GM21447 (cell line): Measurements from ENCODE around the gene DMD.

Experiments
- ATAC-seq: cut with Tn5 transposase; IDR thresholded peaks from one replicate; pipeline ENCODE4 v1.9.1; 2021; ENCODE audit not compliant: unreplicated experiment

Gene DMD

GRCh38 chrX:31166416-31166815 is 2044.9 kb downstream of the DMD start:
- ATAC-seq: no peak

- ATAC-seq: no peak
Measured at GRCh38 chrX:31165241-31166035, 2045.9 kb downstream of the DMD start.

GRCh38 chrX:31154946-31155345 is 2056.4 kb downstream of the DMD start:
- ATAC-seq: no peak

- ATAC-seq: no peak
Measured at GRCh38 chrX:31153475-31154047, 2057.8 kb downstream of the DMD start.

DNA sequence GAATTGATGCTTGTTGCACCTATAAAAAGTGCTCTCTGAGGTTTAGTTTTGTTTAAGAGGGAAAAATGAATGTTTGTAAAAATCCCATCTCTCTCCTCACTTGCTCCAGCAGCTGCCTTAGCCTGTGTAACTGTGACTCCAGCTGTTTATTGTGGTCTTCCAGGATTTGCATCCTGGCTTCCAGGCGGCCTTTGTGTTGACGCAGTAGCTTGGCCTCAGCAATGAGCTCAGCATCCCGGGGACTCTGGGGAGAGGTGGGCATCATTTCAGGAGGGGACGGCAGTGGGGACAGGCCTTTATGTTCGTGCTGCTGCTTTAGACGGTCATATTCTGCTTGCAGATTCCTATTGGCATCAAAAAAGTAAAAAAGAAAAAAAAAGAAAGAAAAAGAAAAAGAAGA is 2064.2 kb downstream of the DMD start:
- no peak for ATAC-seq

DNA sequence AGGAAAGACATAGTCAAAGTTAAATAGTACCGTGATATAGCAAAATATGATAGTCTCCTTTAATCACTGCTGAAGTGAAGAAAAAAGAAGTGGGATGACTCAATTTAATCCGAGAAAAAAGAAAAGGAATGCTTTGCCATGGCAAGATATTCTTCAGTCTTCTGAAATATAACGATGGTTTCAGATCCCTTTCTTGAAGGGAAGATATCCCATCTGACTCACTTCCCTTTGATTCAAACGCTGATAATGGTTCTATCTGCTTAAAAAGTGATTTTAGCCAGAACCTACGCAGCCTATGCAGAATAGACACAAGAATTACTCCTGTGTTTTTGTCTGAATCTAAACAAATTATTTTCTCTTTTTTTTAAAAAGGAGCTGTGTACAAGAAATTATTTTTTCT is 2071.4 kb downstream of the DMD start:
- no peak for ATAC-seq

DNA sequence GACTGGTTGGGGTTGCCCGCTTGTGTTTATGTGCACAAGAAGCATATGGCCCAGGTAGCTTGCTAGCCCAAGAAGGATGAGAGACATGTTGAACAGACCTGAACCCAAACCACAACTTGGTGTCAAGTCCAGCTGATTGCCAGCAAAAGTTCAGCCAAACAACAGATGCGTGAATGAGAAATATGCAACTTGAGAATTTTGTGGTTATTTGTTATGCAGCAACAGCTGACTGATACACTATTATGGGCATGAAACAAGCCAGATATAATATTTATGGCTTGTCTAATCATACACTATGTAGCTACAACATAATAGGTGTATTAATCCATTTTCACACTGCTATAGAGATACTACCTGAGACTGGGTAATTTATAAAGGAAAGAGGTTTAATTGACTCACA is 2073.2 kb downstream of the DMD start:
- no peak for ATAC-seq

- ATAC-seq: peak; percentile 92
Measured at GRCh38 chrX:31136144-31136611, 2075.2 kb downstream of the DMD start.

GRCh38 chrX:31132821-31133241 is 2078.5 kb downstream of the DMD start:
- no peak for ATAC-seq

DNA sequence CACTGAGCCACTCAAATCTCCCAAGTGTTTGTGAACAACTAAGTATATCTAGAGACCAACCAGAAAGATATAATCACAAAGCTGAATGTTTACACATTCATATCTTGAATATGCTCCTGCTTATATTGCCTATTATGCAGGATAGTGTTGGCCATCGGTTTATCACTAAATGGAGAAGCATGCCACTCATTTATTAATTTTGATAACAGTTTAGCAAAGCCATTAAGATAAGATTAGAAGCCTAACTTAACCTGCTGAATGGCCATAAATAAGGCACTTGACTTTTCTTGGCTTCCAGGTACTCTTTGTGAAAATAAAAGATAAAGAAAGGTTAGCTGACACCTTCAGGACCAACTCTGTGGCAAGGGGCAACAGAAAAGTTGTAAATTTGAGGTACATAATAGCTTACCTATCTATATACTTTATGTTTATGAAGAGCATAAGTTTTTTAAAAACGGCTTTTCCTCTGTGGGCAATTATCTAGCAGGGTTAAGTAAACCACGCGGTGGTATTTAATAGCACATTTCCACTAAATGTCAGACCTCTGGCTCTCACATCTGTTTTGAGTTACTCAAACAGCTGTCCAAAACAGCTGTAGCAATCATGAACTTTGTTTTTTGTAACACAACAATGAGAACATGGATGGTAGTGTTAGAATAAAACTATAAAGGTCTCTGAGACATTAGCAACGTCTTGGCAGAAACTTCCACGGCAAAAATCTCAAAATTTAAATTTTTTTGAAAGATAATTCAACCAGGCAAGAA is 2080.7 kb downstream of the DMD start:
- ATAC-seq: no peak

GRCh38 chrX:31128855-31129254 is 2082.5 kb downstream of the DMD start:
- no peak for ATAC-seq

DNA sequence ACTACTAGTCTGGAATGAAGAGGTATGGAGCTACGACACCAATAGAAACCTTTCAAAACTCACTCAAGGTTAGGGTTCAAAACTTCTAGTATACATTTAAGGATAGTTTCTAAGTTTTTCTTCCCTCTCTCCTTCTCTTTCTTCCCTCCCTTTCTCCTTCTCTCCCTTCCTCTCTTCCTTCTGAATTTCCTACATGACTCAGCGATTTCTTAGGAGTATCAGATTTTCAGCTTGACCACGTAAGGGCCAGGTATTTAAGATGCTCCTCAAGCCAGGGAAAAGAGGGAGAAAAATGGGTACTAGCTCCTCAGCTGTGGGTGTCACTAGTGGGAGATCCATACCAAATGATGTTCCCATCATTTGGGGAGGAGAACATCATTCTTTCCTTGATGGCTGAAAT is 2083.6 kb downstream of the DMD start:
- ATAC-seq: no peak

DNA sequence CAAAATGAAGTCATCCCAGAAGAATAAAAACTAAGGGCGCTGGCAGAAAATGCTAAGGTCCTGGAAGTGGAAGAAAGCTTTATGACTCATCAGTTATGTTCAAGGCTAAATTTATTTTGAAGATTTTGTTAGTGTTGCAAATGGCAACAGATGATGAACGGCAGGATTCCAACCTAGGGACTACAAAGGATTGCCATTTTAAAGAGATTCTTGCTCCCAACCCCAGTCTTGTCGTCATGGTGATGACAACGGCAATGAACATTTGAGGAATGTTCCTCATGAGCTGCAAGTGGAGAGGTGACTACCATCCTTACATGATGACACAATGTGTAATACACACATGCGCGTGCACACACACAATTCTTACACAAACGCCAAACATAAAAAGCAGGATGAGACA is 2085.1 kb downstream of the DMD start:
- no peak for ATAC-seq

DNA sequence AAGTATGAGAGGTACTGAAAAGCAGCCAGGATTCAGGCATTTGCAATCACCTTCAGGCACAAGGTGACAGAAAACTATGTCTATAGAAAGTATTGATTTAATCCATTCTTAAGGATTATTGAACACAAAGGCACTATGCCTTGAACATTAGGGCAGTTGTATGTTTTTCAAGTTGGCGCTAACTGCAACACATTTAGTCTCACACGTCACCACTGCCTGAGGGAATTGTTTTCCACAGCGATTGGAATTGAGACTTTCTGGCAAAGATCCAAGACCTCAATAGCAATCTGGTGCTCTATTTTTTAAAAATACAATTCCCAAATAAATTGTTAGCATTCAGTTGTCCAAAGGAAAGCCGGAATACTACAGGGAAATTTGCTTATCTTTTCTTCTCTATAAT is 2086.8 kb downstream of the DMD start:
- ATAC-seq: no peak

DNA sequence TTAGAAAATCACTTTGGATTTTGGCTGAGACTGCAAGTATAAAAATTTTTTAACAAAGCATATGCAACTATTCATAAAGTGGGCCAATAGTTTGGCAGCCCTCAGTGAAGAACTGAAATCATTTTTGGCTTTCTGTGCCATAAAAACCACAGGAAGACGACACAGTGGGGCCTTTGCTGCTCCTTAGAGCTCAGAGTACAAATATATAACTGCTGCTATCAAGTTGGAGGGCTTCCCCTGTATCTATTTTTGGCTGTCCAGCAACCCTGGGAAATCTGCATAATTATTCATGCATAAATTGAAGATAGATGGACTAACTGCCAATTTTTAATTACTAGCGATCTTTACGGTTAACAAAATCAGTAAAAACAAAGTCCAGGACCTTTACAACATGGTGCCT is 2088.0 kb downstream of the DMD start:
- no peak for ATAC-seq

DNA sequence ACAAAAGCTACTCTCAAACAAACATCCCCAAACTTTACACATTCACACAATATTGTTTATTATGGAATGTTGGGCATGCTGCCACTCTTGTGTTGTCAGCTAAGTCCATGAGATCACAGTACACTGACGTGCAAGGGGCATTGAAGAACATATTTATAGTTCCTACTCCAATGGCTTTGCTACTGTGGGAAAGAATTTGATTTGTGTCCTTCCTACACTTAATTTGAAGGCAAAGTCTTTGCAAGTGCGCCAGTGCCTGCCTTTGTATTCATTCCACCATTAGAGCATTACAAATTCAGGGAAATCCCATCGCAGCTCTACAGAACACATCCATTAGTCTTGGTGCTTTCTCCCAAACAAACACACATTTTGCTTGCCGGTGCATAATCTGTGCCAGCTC is 2094.1 kb downstream of the DMD start:
- no peak for ATAC-seq

- no peak for ATAC-seq
Measured at GRCh38 chrX:31115398-31115797, 2096.0 kb downstream of the DMD start.

- ATAC-seq: no peak
Measured at GRCh38 chrX:31114858-31115257, 2096.5 kb downstream of the DMD start.

DNA sequence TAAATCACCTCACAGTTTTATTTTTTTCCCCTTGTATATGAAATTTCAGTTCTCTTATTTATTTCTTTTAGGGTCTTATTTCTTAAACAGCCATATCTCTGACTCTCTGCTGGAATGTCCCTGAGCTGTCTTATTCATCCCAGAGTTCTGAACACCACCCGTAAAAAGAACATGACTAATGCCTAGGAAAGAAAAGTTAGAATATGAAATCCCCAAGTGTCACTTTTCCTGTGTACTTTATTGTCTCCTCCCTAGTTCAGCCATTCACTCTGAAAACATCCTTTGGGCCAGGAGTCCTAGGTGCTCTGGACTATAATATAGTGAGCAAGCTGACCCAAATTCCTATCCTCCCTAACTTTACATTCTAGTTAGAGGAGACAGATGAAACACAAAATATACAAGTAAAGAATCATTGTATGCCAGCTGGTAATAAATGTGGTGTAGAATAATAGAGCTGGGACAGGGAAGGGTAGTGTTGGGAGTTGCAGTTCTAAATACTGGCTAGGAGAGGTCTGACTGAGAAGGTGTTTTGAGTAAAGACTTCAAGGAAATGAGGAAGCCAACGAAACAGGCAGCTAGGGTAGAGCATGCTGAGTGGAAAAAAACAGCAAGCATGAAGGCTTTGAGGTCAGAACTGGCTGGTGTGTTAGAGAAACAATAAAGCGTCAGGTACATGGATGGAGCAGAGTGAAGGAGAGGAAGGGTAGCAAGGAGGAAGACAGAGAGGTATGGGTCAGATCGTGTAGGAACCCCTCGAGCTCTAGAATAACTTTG is 2098.9 kb downstream of the DMD start:
- ATAC-seq: no peak

DNA sequence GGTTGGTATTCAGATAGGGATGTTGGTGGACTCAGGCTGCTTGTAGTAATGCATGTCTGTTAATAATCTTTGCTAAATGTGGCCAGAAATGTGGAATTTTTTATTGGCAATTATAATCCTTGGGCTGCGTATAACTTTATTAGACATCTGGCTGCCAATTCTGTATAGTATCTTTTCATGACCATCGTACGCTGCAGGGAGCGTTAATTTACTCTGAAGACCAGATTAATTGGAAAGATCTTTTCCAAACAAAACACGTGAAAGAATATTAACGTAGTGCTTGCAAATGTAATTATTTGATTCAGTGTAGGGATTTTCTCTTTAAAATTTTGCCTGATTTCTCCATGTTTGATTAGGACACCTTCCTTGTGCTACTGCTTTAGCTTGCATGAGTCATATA is 2100.7 kb downstream of the DMD start:
- ATAC-seq: no peak

- peak; percentile 85 for ATAC-seq
Measured at GRCh38 chrX:31099536-31100090, 2111.7 kb downstream of the DMD start.
